GM23338 (cell line): ENCODE measurements around the gene ARG2. TPM values are rescaled to one million over a fixed set of nuclear protein-coding genes. Genes with fewer than 3 reads are reported as not detected.

Experiments
- ATAC-seq: fragments of 200-7000 bp; cut with Tn5 transposase; 3 replicates; pipeline ENCODE4 v1.9.1; 2020
- DNase-seq: peaks from one replicate; pipeline ENCODE4 v3.0.0-alpha.2; 2015; ENCODE audit warnings: low spot score
- H2AFZ ChIP-seq: fragments of 200-600 bp; sonication (generic); 2 replicates; pipeline ENCODE4 v1.8.0; 2016; ENCODE audit warnings: antibody characterized with exemption, mild to moderate bottlenecking, moderate library complexity
- H3F3A ChIP-seq: fragments of 200-600 bp; sonication (generic); replicated peaks from 2 replicates; pipeline ENCODE4 v1.8.0; 2017; ENCODE audit warnings: antibody characterized with exemption, mixed run types, low read depth
- H3K27ac ChIP-seq: fragments of 200-600 bp; sonication (generic); 2 replicates; pipeline ENCODE4 v1.6.1; 2016; ENCODE audit warnings: low read depth
- H3K27me3 ChIP-seq: fragments of 200-600 bp; sonication (generic); 2 replicates; pipeline ENCODE4 v1.8.0; 2016; ENCODE audit warnings: mild to moderate bottlenecking, mixed run types, moderate library complexity; ENCODE audit not compliant: insufficient read depth
- H3K36me3 ChIP-seq: fragments of 200-600 bp; sonication (generic); 2 replicates; pipeline ENCODE4 v1.8.0; 2016; ENCODE audit warnings: mild to moderate bottlenecking; ENCODE audit not compliant: insufficient read depth
- H3K4me1 ChIP-seq: fragments of 200-600 bp; sonication (generic); 2 replicates; pipeline ENCODE4 v1.8.0; 2016; ENCODE audit warnings: mild to moderate bottlenecking, moderate library complexity; ENCODE audit not compliant: insufficient read depth
- H3K4me2 ChIP-seq: fragments of 200-600 bp; sonication (generic); 2 replicates; pipeline ENCODE4 v1.7.1; 2017; ENCODE audit warnings: mixed run types
- H3K4me3 ChIP-seq: fragments of 200-600 bp; sonication (generic); 2 replicates; pipeline ENCODE4 v1.6.1; 2016; ENCODE audit warnings: mixed run types
- H3K79me2 ChIP-seq: fragments of 200-600 bp; sonication (generic); replicated peaks from 2 replicates; pipeline ENCODE4 v1.8.0; 2017; ENCODE audit warnings: mild to moderate bottlenecking; ENCODE audit not compliant: insufficient read depth
- H3K9me2 ChIP-seq: fragments of 200-600 bp; sonication (generic); 2 replicates; pipeline ENCODE4 v1.8.0; 2017; ENCODE audit not compliant: insufficient read depth
- H4K20me1 ChIP-seq: fragments of 200-600 bp; sonication (generic); replicated peaks from 2 replicates; pipeline ENCODE4 v1.8.0; 2017; ENCODE audit warnings: mild to moderate bottlenecking; ENCODE audit not compliant: insufficient read depth
- H3K27ac Mint-ChIP-seq: 2 replicates; pipeline ENCODE4 v1.8.0; 2020; ENCODE audit warnings: inconsistent platforms, mild to moderate bottlenecking, moderate library complexity, mixed read lengths
- H3K27me3 Mint-ChIP-seq: 3 replicates; pipeline ENCODE4 v1.8.0; 2022; ENCODE audit warnings: low read depth, mild to moderate bottlenecking, moderate library complexity, mixed read lengths, inconsistent platforms; ENCODE audit not compliant: insufficient read depth, poor library complexity
- H3K36me3 Mint-ChIP-seq: 3 replicates; pipeline ENCODE4 v1.8.0; 2021; ENCODE audit warnings: low read depth, mild to moderate bottlenecking, inconsistent platforms, moderate library complexity, mixed read lengths
- H3K4me1 Mint-ChIP-seq: 3 replicates; pipeline ENCODE4 v1.8.0; 2020; ENCODE audit warnings: mild to moderate bottlenecking, inconsistent platforms, mixed read lengths
- H3K4me3 Mint-ChIP-seq: 3 replicates; pipeline ENCODE4 v1.8.0; 2021; ENCODE audit warnings: moderate library complexity, mild to moderate bottlenecking, inconsistent platforms, mixed read lengths
- H3K9me3 Mint-ChIP-seq: 3 replicates; pipeline ENCODE4 v1.8.0; 2020; ENCODE audit warnings: moderate library complexity, mild to moderate bottlenecking, inconsistent platforms, mixed read lengths
- ZNF331 ChIP-seq: fragments of 250-450 bp; sonication (Bioruptor Pico); IDR thresholded peaks from 2 replicates; pipeline ENCODE4 v1.5.0; 2020; ENCODE audit warnings: low read depth, mild to moderate bottlenecking, moderate library complexity
- polyA plus RNA-seq: library from polyadenylated mRNA; unstranded; fragments of >200 nt; fragmentation: Nextera tagmentation; extraction: Ambion mirVana; gene quantifications from 2 replicates; pipeline ENCODE4 v1.2.1, GENCODE V29; 2016
- total RNA-seq: library from RNA; depleted of rRNA; stranded (reverse); fragments of >200 nt; shearing (Covaris generic); gene quantifications from 2 replicates; pipeline ENCODE4 v1.2.3, GENCODE V29; 2014
- TF ChIP-seq, protein P1 (sequence below): fragments of 250-450 bp; sonication (Bioruptor Pico); IDR thresholded peaks from 2 replicates; pipeline ENCODE4 v1.5.0; 2020; ENCODE audit warnings: mild to moderate bottlenecking, moderate library complexity
- TF ChIP-seq, protein P2 (sequence below), 2 experiments: fragments of 200-600 bp in 1 of 2; sonication (generic) in 1 of 2; conservative IDR thresholded peaks; 2 replicates each; pipeline versions ENCODE4 v1.5.1 to v1.6.1; 2016 to 2017; ENCODE audit warnings: antibody characterized with exemption in 2 of 2, low read depth in 2 of 2, mild to moderate bottlenecking in 2 of 2, moderate library complexity in 1 of 2

The ARG2 gene
- total and polyA plus RNA-seq, 2 experiments from 2014 or later = 42.7 to 69.4 TPM

DNA sequence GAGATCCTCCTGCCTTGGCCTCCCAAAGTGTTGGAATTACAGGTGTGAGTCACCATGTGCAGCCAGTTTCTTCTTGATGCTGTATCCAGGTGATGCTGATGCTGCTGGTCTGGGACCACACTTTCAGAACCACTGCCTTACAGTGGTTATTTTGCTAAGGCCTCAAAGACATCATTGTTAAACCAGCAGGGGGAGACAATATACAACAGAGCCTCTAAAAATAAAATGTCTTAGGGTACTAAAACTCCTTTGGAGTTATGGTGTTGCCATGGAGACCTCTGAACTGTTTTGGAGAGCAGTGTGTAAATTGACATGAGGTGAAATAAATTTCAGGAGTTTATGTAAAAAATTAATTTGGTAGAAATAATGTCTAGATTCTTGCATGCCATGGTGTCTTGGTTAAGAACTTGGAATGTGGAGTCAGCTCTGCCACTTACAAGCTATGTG lies 1.1 kb upstream of the ARG2 start:
- Mint-ChIP-seq H3K4me3 (peak overlapping the region; percentile 98), H3K36me3 (peaks cover 10% of the 10 kb centered on the region; the same call in 2 of the 3 replicates), H3K27ac (0 out of 2 replicates have a peak overlapping the region, but pooled peaks have one; percentile 12), H3K9me3 (no peaks in the 10 kb centered on the region), H3K4me1 (peaks cover 26% of the 10 kb centered on the region), H3K27me3 (peaks cover 18% of the 10 kb centered on the region)
- TF ChIP-seq, protein P1, sequence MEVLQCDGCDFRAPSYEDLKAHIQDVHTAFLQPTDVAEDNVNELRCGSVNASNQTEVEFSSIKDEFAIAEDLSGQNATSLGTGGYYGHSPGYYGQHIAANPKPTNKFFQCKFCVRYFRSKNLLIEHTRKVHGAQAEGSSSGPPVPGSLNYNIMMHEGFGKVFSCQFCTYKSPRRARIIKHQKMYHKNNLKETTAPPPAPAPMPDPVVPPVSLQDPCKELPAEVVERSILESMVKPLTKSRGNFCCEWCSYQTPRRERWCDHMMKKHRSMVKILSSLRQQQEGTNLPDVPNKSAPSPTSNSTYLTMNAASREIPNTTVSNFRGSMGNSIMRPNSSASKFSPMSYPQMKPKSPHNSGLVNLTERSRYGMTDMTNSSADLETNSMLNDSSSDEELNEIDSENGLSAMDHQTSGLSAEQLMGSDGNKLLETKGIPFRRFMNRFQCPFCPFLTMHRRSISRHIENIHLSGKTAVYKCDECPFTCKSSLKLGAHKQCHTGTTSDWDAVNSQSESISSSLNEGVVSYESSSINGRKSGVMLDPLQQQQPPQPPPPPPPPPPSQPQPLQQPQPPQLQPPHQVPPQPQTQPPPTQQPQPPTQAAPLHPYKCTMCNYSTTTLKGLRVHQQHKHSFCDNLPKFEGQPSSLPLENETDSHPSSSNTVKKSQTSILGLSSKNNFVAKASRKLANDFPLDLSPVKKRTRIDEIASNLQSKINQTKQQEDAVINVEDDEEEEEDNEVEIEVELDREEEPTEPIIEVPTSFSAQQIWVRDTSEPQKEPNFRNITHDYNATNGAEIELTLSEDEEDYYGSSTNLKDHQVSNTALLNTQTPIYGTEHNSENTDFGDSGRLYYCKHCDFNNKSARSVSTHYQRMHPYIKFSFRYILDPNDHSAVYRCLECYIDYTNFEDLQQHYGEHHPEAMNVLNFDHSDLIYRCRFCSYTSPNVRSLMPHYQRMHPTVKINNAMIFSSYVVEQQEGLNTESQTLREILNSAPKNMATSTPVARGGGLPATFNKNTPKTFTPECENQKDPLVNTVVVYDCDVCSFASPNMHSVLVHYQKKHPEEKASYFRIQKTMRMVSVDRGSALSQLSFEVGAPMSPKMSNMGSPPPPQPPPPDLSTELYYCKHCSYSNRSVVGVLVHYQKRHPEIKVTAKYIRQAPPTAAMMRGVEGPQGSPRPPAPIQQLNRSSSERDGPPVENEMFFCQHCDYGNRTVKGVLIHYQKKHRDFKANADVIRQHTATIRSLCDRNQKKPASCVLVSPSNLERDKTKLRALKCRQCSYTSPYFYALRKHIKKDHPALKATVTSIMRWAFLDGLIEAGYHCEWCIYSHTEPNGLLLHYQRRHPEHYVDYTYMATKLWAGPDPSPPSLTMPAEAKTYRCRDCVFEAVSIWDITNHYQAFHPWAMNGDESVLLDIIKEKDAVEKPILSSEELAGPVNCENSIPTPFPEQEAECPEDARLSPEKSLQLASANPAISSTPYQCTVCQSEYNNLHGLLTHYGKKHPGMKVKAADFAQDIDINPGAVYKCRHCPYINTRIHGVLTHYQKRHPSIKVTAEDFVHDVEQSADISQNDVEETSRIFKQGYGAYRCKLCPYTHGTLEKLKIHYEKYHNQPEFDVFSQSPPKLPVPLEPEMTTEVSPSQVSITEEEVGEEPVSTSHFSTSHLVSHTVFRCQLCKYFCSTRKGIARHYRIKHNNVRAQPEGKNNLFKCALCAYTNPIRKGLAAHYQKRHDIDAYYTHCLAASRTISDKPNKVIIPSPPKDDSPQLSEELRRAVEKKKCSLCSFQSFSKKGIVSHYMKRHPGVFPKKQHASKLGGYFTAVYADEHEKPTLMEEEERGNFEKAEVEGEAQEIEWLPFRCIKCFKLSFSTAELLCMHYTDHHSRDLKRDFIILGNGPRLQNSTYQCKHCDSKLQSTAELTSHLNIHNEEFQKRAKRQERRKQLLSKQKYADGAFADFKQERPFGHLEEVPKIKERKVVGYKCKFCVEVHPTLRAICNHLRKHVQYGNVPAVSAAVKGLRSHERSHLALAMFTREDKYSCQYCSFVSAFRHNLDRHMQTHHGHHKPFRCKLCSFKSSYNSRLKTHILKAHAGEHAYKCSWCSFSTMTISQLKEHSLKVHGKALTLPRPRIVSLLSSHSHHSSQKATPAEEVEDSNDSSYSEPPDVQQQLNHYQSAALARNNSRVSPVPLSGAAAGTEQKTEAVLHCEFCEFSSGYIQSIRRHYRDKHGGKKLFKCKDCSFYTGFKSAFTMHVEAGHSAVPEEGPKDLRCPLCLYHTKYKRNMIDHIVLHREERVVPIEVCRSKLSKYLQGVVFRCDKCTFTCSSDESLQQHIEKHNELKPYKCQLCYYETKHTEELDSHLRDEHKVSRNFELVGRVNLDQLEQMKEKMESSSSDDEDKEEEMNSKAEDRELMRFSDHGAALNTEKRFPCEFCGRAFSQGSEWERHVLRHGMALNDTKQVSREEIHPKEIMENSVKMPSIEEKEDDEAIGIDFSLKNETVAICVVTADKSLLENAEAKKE (CRISPR knock-in tag) = no peak
- TF ChIP-seq, protein P2, sequence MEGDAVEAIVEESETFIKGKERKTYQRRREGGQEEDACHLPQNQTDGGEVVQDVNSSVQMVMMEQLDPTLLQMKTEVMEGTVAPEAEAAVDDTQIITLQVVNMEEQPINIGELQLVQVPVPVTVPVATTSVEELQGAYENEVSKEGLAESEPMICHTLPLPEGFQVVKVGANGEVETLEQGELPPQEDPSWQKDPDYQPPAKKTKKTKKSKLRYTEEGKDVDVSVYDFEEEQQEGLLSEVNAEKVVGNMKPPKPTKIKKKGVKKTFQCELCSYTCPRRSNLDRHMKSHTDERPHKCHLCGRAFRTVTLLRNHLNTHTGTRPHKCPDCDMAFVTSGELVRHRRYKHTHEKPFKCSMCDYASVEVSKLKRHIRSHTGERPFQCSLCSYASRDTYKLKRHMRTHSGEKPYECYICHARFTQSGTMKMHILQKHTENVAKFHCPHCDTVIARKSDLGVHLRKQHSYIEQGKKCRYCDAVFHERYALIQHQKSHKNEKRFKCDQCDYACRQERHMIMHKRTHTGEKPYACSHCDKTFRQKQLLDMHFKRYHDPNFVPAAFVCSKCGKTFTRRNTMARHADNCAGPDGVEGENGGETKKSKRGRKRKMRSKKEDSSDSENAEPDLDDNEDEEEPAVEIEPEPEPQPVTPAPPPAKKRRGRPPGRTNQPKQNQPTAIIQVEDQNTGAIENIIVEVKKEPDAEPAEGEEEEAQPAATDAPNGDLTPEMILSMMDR (conservative IDR thresholded peaks at IDR 0.05; ENCODE audit: low read depth in 2 of 2) = peak; percentile 67 to 79
- Histone ChIP-seq H3K27ac (no peak overlapping the region; the same call in 1 of the 2 replicates), H3K4me2 (peak overlapping the region; percentile 93), H3K4me1 (peaks cover 14% of the 10 kb centered on the region), H3K36me3 (no peaks in the 10 kb centered on the region), H4K20me1 (no peaks in the 10 kb centered on the region), H3K27me3 (peaks cover 32% of the 10 kb centered on the region), H3K79me2 (no peaks in the 10 kb centered on the region), H3K4me3 (no peak overlapping the region), H2AFZ (no peak overlapping the region), H3K9me2 (no peaks in the 10 kb centered on the region), H3F3A (no peaks in the 10 kb centered on the region)
- peak; percentile 89 for DNase-seq
- peak; percentile 10 for ATAC-seq

- H3K9me3 Mint-ChIP-seq = no peaks in the 10 kb centered on the region
- no peak for TF ChIP-seq ZNF331 (CRISPR knock-in tag)
- TF ChIP-seq, protein P2 (conservative IDR thresholded peaks at IDR 0.05; ENCODE audit: low read depth in 2 of 2) = no peak
Measured at GRCh38 chr14:67620217-67620785, 581 bp downstream of the ARG2 start.

More at GRCh38 chr14:67620217-67620785, 581 bp downstream of the ARG2 start:
- H3K27me3 Mint-ChIP-seq = peaks cover 13% of the 10 kb centered on the region
- ATAC-seq = peak; percentile 59
- peak overlapping the region; percentile 92 for H3K27ac Mint-ChIP-seq
- no peaks in the 10 kb centered on the region for H3F3A ChIP-seq
- peak overlapping the region; percentile 93 for H3K4me2 ChIP-seq
- H3K4me1 Mint-ChIP-seq = peaks cover 26% of the 10 kb centered on the region
- DNase-seq = peak; percentile 77
- no peaks in the 10 kb centered on the region for H3K9me2 ChIP-seq
- H3K27ac ChIP-seq = no peak overlapping the region
- H3K4me3 Mint-ChIP-seq = peak overlapping the region; percentile 98
- H4K20me1 ChIP-seq = no peaks in the 10 kb centered on the region
- H3K27me3 ChIP-seq = peaks cover 17% of the 10 kb centered on the region
- peak overlapping the region; percentile 94 for H3K4me3 ChIP-seq
- peaks cover 5% of the 10 kb centered on the region; the same call in 1 of the 2 replicates for H3K36me3 ChIP-seq
- peak overlapping the region; percentile 97 for H2AFZ ChIP-seq
- H3K79me2 ChIP-seq = no peaks in the 10 kb centered on the region
- peaks cover 14% of the 10 kb centered on the region for H3K4me1 ChIP-seq
- peaks cover 23% of the 10 kb centered on the region for H3K36me3 Mint-ChIP-seq
